ENCODE results near the gene LMO7. TPM values are rescaled to one million over a fixed set of nuclear protein-coding genes. Genes with fewer than 3 reads are reported as not detected.

The LMO7 gene
- total and polyA plus RNA-seq, 2 of the 13 experiments (the other 11 are each of a cell fraction or from before 2014, with no cell fraction given): 34.0 to 121 TPM

DNA sequence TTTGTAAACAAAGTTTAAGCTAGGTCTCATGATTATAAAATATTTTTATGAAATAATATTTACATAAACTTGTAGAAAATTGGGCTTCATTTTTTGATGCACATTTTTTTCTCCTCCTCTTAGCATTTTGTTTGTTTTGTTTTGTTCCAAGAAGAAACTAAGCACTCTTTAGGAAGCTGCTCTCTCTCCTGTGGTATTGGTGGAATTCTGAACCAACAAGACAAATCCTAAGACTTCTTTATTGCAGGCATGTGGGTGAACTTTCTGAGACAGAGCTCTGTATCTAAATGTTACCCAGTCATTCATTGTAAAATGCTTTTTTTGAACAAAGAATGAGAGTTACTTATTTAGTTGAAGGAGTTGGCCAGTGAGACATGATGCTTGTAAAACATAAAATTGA, 39.3 kb downstream of the LMO7 start:
- BruUV-seq (replicated peaks): no TSS peak
- H3K36me3 ChIP-seq (replicated peaks in 1 of 2; ENCODE audit: control insufficient read depth in 1 of 2, insufficient read depth in 2 of 2, low read length in 2 of 2): no peaks in the 10 kb centered on the region
- H3K27ac ChIP-seq (ENCODE audit: extremely low read length, insufficient read depth, low read length): no peak overlapping the region
- in situ Hi-C loops (cut with HindIII; ENCODE audit: extremely low pct_ligation_motif_present, low pct_unique_long_range_greater_than_20kb): no loop called here
- no peaks in the 10 kb centered on the region for H4K20me1 ChIP-seq (ENCODE audit: insufficient read depth, low read length)
- intact Hi-C loops (cut with micrococcal nuclease; ENCODE audit: unreplicated experiment): no loop called here
- TF ChIP-seq GATAD2A (CRISPR knock-in tag; IDR thresholded peaks at IDR 0.05) (no peak), NR0B2 (CRISPR knock-in tag; IDR thresholded peaks at IDR 0.05) (no peak), RBAK (CRISPR knock-in tag; IDR thresholded peaks at IDR 0.05) (no peak), IRF2 (CRISPR knock-in tag; IDR thresholded peaks at IDR 0.05) (no peak), ZFP82 (CRISPR knock-in tag; IDR thresholded peaks at IDR 0.05; ENCODE audit: borderline replicate concordance) (no peak), PCBP1 (IDR thresholded peaks at IDR 0.05; ENCODE audit: borderline replicate concordance, low read depth, low read length) (no peak), MTA3 (CRISPR knock-in tag; IDR thresholded peaks at IDR 0.05) (no peak), RFX3 (CRISPR knock-in tag; IDR thresholded peaks at IDR 0.05) (no peak), HCFC1 (IDR thresholded peaks at IDR 0.05; ENCODE audit: low read depth, low read length) (no peak)
- TF ChIP-seq, protein P1, sequence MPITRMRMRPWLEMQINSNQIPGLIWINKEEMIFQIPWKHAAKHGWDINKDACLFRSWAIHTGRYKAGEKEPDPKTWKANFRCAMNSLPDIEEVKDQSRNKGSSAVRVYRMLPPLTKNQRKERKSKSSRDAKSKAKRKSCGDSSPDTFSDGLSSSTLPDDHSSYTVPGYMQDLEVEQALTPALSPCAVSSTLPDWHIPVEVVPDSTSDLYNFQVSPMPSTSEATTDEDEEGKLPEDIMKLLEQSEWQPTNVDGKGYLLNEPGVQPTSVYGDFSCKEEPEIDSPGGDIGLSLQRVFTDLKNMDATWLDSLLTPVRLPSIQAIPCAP (CRISPR knock-in tag; IDR thresholded peaks at IDR 0.05; ENCODE audit: low read depth): no peak
- H3K27me3 ChIP-seq (ENCODE audit: control insufficient read depth in 1 of 2, insufficient read depth in 2 of 2, low read length in 2 of 2): no peaks in the 10 kb centered on the region
- H3K4me2 ChIP-seq (ENCODE audit: low read depth, low read length): no peak overlapping the region
- ChIA-PET CTCF (ENCODE audit: low intra/inter-chr PET ratio, low total read pairs) (interaction anchor here (2.4 kb wide), 1 partner anchor 799 kb away, joined by 9 read pairs; no protein-coding TSS in a partner anchor), POLR2A (no interaction called here)
- H3K79me2 ChIP-seq (ENCODE audit: insufficient read depth, low read length): no peaks in the 10 kb centered on the region
- H3K4me3 ChIP-seq (replicated peaks in 1 of 3; ENCODE audit: insufficient read depth in 1 of 3, low read depth in 2 of 3, low read length in 3 of 3): no peak overlapping the region
- FAIRE-seq (no peak), ATAC-seq (no peak), DNase-seq (ENCODE audit: low spot score) (no peak)
- H3K9me3 ChIP-seq (ENCODE audit: low read length): no peaks in the 10 kb centered on the region
- no peak overlapping the region for H3K9ac ChIP-seq (ENCODE audit: insufficient read depth, low read depth, low read length)
- H3K4me1 ChIP-seq (ENCODE audit: insufficient read depth, low read length): peaks cover 15% of the 10 kb centered on the region
- no peak overlapping the region for H2AFZ ChIP-seq (ENCODE audit: low read length)

All from HepG2 (cell line).